DND-41 (cell line): ENCODE measurements around the gene THAP2.

ENCODE experiments used
- ATAC-seq: fragments of 200-7000 bp; cut with Tn5 transposase; 3 replicates; pipeline ENCODE4 v1.9.1; 2021; ENCODE audit warnings: low read depth; ENCODE audit not compliant: insufficient read depth
- DNase-seq: peaks from one replicate; pipeline ENCODE4 v3.0.0-alpha.2; 2020
- H2AFZ ChIP-seq: 2 replicates; pipeline ENCODE4 v1.6.0; 2012; ENCODE audit warnings: low read depth, low read length
- H3K27ac ChIP-seq: 2 replicates; pipeline ENCODE4 v1.5.1; 2012; ENCODE audit warnings: low read length, inconsistent platforms
- H3K27me3 ChIP-seq: fragments of 200-600 bp; sonication (generic); 2 replicates; pipeline ENCODE4 v1.6.0; 2012; ENCODE audit warnings: low read length, mild to moderate bottlenecking, inconsistent platforms; ENCODE audit not compliant: insufficient read depth, poor library complexity
- H3K36me3 ChIP-seq: 2 replicates; pipeline ENCODE4 v1.5.1; 2012; ENCODE audit warnings: low read length, inconsistent platforms; ENCODE audit not compliant: insufficient read depth
- H3K4me1 ChIP-seq: 2 replicates; pipeline ENCODE4 v1.5.1; 2012; ENCODE audit warnings: mild to moderate bottlenecking, low read length; ENCODE audit not compliant: insufficient read depth
- H3K4me2 ChIP-seq: 2 replicates; pipeline ENCODE4 v1.6.0; 2012; ENCODE audit warnings: mild to moderate bottlenecking, moderate library complexity, low read length, inconsistent platforms; ENCODE audit not compliant: insufficient read depth
- H3K4me3 ChIP-seq, 2 experiments: fragments of 200-600 bp in 1 of 2; shearing (Covaris generic) in 1 of 2; 2 replicates each; pipeline ENCODE4 v1.5.1; 2012 to 2016; ENCODE audit warnings: inconsistent platforms in 2 of 2, low read length in 2 of 2, mild to moderate bottlenecking in 2 of 2, low read depth in 1 of 2, moderate library complexity in 1 of 2
- H3K79me2 ChIP-seq: 2 replicates; pipeline ENCODE4 v1.6.0; 2012; ENCODE audit warnings: low read length, inconsistent platforms; ENCODE audit not compliant: insufficient read depth
- H3K9ac ChIP-seq: 2 replicates; pipeline ENCODE4 v1.6.0; 2012; ENCODE audit warnings: low read depth, mild to moderate bottlenecking, inconsistent platforms, low read length, moderate library complexity
- H3K9me3 ChIP-seq: 2 replicates; pipeline ENCODE4 v1.5.1; 2012; ENCODE audit warnings: low read length, moderate library complexity, mild to moderate bottlenecking, inconsistent platforms; ENCODE audit not compliant: insufficient read depth, severe bottlenecking
- H4K20me1 ChIP-seq: 2 replicates; pipeline ENCODE4 v1.6.0; 2012; ENCODE audit warnings: low read length; ENCODE audit not compliant: insufficient read depth
- CTCF ChIP-seq: IDR thresholded peaks from 2 replicates; pipeline ENCODE4 v1.5.1; 2012; ENCODE audit warnings: borderline replicate concordance, low read length, moderate library complexity, mild to moderate bottlenecking; ENCODE audit not compliant: poor library complexity, severe bottlenecking; ENCODE audit errors: extremely low read depth
- EZH2 ChIP-seq: IDR thresholded peaks from 3 replicates; pipeline ENCODE4 v1.6.1; 2012; ENCODE audit warnings: borderline replicate concordance, low read depth, mild to moderate bottlenecking, moderate library complexity, low read length, inconsistent platforms; ENCODE audit not compliant: severe bottlenecking

Gene THAP2

DNA sequence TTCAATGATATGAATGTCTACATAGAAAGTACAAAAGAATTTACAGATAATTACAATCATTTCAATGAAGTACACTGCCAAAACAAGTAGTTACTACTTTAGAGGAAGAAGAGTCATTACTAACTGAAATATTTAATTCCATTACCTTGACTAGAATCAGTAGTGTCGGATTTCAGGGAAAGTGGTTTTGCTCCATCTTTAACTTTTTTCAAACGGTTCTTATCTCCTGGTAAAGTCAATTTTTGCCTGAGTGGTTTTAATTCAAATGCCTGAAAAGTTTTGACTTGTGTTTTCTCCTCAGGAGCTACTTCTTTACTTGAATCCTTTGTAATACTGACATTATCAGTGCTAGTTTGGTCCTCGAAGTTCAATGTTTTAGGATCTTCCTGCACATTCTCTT lies 7.4 kb upstream of the THAP2 start:
- H2AFZ ChIP-seq, result no peak overlapping the region
- no peak overlapping the region for H3K9ac ChIP-seq
- peaks cover 85% of the 10 kb centered on the region for H3K79me2 ChIP-seq
- H3K27me3 ChIP-seq, result no peaks in the 10 kb centered on the region
- ATAC-seq (no peak), DNase-seq (no peak)
- H3K4me3 ChIP-seq, result no peak overlapping the region
- peaks cover 6% of the 10 kb centered on the region; the same call in 1 of the 2 replicates for H4K20me1 ChIP-seq
- H3K4me2 ChIP-seq, result peak overlapping the region; percentile 21; the same call in 1 of the 2 replicates
- no peak for TF ChIP-seq EZH2
- peaks cover 17% of the 10 kb centered on the region for H3K4me1 ChIP-seq
- H3K9me3 ChIP-seq, result no peaks in the 10 kb centered on the region
- H3K27ac ChIP-seq, result no peak overlapping the region
- H3K36me3 ChIP-seq, result peaks cover 79% of the 10 kb centered on the region

GRCh38 chr12:71661977-71662530 lies 2.0 kb upstream of the THAP2 start:
- Histone ChIP-seq H3K4me1 (peaks cover 32% of the 10 kb centered on the region), H4K20me1 (peaks cover 20% of the 10 kb centered on the region; the same call in 1 of the 2 replicates), H3K9ac (peak overlapping the region; percentile 68), H3K79me2 (peaks cover 75% of the 10 kb centered on the region), H3K36me3 (peaks cover 41% of the 10 kb centered on the region), H3K27me3 (no peaks in the 10 kb centered on the region), H2AFZ (no peak overlapping the region), H3K9me3 (no peaks in the 10 kb centered on the region), H3K4me2 (peak overlapping the region; percentile 66), H3K4me3 (peak overlapping the region; percentile 50 to 68; a peak in 3 of 4 replicates), H3K27ac (peak overlapping the region; percentile 64; the same call in 1 of the 2 replicates)
- DNase-seq, result no peak
- TF ChIP-seq EZH2, result no peak
- TF ChIP-seq CTCF, result no peak
- no peak for ATAC-seq

DNA sequence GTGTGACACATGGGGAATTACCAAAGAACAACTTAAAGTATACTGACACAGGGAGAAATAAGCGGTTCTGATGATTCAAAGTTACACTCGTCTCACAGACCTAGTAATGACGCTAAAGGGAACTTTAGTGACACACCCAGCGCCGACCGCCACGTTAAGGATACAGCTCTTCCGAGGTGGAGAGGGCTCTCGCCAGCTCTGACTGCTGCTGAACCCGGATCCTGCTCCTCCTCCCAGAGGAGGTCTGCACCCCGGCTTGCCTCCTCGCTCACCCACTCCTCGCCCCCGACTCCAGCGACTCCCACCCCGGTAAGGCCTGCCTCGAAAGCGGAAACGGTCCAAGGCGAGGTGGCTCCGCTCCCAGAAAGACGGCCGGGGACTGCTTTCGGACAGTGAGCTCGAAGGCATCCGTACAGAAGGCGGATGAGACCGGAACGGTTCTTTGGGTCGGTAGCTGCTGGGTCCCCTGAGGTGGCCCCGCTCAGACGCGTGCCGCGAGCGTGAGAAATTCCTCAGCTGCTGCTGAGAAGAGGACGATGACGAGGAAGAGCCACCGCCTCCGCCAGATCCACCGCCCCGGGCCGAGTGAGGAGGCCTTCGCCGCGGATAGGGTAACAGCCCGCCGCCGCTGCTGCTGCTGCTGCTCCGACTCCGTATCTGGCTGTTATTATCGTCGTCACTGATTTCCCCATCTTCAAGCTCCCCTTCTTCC lies 1.1 kb upstream of the THAP2 start:
- Histone ChIP-seq H3K4me2 (peak overlapping the region; percentile 66), H3K4me3 (peak overlapping the region; percentile 50 to 68), H2AFZ (peak overlapping the region; percentile 85), H3K27ac (peak overlapping the region; percentile 64), H3K4me1 (peaks cover 28% of the 10 kb centered on the region), H3K27me3 (no peaks in the 10 kb centered on the region), H3K36me3 (peaks cover 33% of the 10 kb centered on the region), H4K20me1 (peaks cover 20% of the 10 kb centered on the region; the same call in 1 of the 2 replicates), H3K79me2 (peaks cover 70% of the 10 kb centered on the region), H3K9ac (peak overlapping the region; percentile 68), H3K9me3 (no peaks in the 10 kb centered on the region)
- DNase-seq, result peak; percentile 54
- TF ChIP-seq CTCF, result no peak
- TF ChIP-seq EZH2, result no peak
- ATAC-seq, result peak; percentile 40

GRCh38 chr12:71664411-71665089 lies 449 bp downstream of the THAP2 start:
- ATAC-seq (no peak; the same call in 2 of the 3 replicates), DNase-seq (no peak)
- Histone ChIP-seq H2AFZ (peak overlapping the region; percentile 83), H3K4me3 (peak overlapping the region; percentile 50 to 68), H3K27ac (peak overlapping the region; percentile 87), H3K4me1 (peaks cover 28% of the 10 kb centered on the region), H3K27me3 (no peaks in the 10 kb centered on the region), H4K20me1 (peaks cover 20% of the 10 kb centered on the region; the same call in 1 of the 2 replicates), H3K36me3 (peaks cover 18% of the 10 kb centered on the region), H3K4me2 (peak overlapping the region; percentile 73), H3K9me3 (no peaks in the 10 kb centered on the region), H3K79me2 (peaks cover 61% of the 10 kb centered on the region), H3K9ac (peak overlapping the region; percentile 68)
- TF ChIP-seq EZH2 (no peak), CTCF (peak; percentile 2)
